ENCODE results near the gene PIKFYVE.
"Not testable (repeated sequence)": the region's sequence is repeated elsewhere in the genome, so short reads cannot be mapped to it uniquely, and the experiment has no call there.

PIKFYVE gene

GRCh38 chr2:208254118-208254870 lies 11.8 kb upstream of the PIKFYVE start:
- DNase-seq (ENCODE audit: low read depth): peak; percentile 24

GRCh38 chr2:208254871-208255556 lies 11.0 kb upstream of the PIKFYVE start, which contains the start of gene IDH1:
Gene IDH1, minus strand, starts transcription at chr2:208255071. Its CDS starts 3,520 bp downstream, at chr2:208251551.
- DNase-seq (ENCODE audit: low read depth): peak; percentile 54

GRCh38 chr2:208255557-208256106 lies 10.4 kb upstream of the PIKFYVE start:
- DNase-seq (ENCODE audit: low read depth): no peak

GRCh38 chr2:208256192-208256782 lies 9.8 kb upstream of the PIKFYVE start:
- no peak for DNase-seq (ENCODE audit: low read depth)

- not testable (repeated sequence) for DNase-seq (ENCODE audit: low read depth)
Measured at GRCh38 chr2:208256849-208257813, 8.9 kb upstream of the PIKFYVE start.

GRCh38 chr2:208265371-208265800 lies 669 bp upstream of the PIKFYVE start:
- DNase-seq (ENCODE audit: low read depth): peak; percentile 9

GRCh38 chr2:208266553-208266893 lies 468 bp downstream of the PIKFYVE start:
- peak; percentile 12 for DNase-seq (ENCODE audit: low read depth)

- peak; percentile 4 for DNase-seq (ENCODE audit: low read depth)
Measured at GRCh38 chr2:208266936-208267335, 881 bp downstream of the PIKFYVE start.

- not testable (repeated sequence) for DNase-seq (ENCODE audit: low read depth)
Measured at GRCh38 chr2:208267526-208267925, 1.5 kb downstream of the PIKFYVE start.

- no peak for DNase-seq (ENCODE audit: low read depth)
Measured at GRCh38 chr2:208268156-208268952, 2.3 kb downstream of the PIKFYVE start.

GRCh38 chr2:208269091-208269490 lies 3.0 kb downstream of the PIKFYVE start:
- no peak for DNase-seq (ENCODE audit: low read depth)

- no peak for DNase-seq (ENCODE audit: low read depth)
Measured at GRCh38 chr2:208274748-208275147, 8.7 kb downstream of the PIKFYVE start.

GRCh38 chr2:208278549-208278948 lies 12.5 kb downstream of the PIKFYVE start:
- DNase-seq (ENCODE audit: low read depth): no peak

- DNase-seq (ENCODE audit: low read depth): no peak
Measured at GRCh38 chr2:208279236-208279635, 13.2 kb downstream of the PIKFYVE start.

- DNase-seq (ENCODE audit: low read depth): no peak
Measured at GRCh38 chr2:208280234-208280633, 14.2 kb downstream of the PIKFYVE start.

- peak; percentile 31 for DNase-seq (ENCODE audit: low read depth)
Measured at GRCh38 chr2:208280933-208281332, 14.9 kb downstream of the PIKFYVE start.

- no peak for DNase-seq (ENCODE audit: low read depth)
Measured at GRCh38 chr2:208285853-208286252, 19.8 kb downstream of the PIKFYVE start.

GRCh38 chr2:208294482-208295024 lies 28.5 kb downstream of the PIKFYVE start:
- no peak for DNase-seq (ENCODE audit: low read depth)

- DNase-seq (ENCODE audit: low read depth): no peak
Measured at GRCh38 chr2:208295834-208296233, 29.8 kb downstream of the PIKFYVE start.

GRCh38 chr2:208296610-208297009 lies 30.6 kb downstream of the PIKFYVE start:
- no peak for DNase-seq (ENCODE audit: low read depth)

Data from GM04503 (cell line).